ENCODE data around the gene SERPINE1. TPM values are rescaled to one million over a fixed set of nuclear protein-coding genes. Genes with fewer than 3 reads are reported as not detected.
"Not testable (repeated sequence)": the region's sequence is repeated elsewhere in the genome, so short reads cannot be mapped to it uniquely, and the experiment has no call there.

SERPINE1 gene
- polyA plus RNA-seq, 1 experiment: 356 TPM

DNA sequence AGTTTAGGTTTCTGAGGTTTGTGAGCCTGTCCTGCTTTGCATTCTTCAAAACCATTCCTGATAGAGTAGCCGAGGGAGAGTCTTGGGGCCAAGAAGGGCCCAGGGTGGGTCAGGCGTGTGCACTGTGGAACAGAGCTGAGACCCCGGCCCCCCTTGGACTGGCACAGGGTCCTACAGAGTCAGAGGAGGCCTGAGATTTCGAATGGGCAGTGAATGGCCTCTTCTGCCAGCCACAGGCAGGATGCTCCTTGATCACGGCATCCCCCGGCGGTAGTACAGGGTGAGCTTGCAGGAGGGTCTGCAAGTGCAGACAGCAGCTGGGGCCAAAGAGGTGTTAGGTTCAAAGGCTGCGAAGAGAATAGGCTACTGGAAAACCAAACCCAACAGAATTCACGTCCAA, 37.0 kb upstream of the SERPINE1 start:
- Histone ChIP-seq H3K9me3 (ENCODE audit: control insufficient read depth, insufficient read depth, low read length) (no peaks in the 10 kb centered on the region; the same call in 1 of the 2 replicates), H3K4me3 (ENCODE audit: low read depth, low read length) (no peak overlapping the region), H3K27ac (ENCODE audit: low read depth, low read length) (no peak overlapping the region), H3K27me3 (ENCODE audit: control insufficient read depth, insufficient read depth, low read length) (no peaks in the 10 kb centered on the region)
- TF ChIP-seq, protein P1, sequence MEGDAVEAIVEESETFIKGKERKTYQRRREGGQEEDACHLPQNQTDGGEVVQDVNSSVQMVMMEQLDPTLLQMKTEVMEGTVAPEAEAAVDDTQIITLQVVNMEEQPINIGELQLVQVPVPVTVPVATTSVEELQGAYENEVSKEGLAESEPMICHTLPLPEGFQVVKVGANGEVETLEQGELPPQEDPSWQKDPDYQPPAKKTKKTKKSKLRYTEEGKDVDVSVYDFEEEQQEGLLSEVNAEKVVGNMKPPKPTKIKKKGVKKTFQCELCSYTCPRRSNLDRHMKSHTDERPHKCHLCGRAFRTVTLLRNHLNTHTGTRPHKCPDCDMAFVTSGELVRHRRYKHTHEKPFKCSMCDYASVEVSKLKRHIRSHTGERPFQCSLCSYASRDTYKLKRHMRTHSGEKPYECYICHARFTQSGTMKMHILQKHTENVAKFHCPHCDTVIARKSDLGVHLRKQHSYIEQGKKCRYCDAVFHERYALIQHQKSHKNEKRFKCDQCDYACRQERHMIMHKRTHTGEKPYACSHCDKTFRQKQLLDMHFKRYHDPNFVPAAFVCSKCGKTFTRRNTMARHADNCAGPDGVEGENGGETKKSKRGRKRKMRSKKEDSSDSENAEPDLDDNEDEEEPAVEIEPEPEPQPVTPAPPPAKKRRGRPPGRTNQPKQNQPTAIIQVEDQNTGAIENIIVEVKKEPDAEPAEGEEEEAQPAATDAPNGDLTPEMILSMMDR (IDR thresholded peaks at IDR 0.05; ENCODE audit: low read depth, low read length): no peak
- DNase-seq (ENCODE audit: low read depth, low spot score): no peak
- ChIA-PET POLR2A (no interaction called here), CTCF (interaction anchor here (0.6 kb wide), 1 partner anchor 238 kb away, joined by 4 read pairs; the partner anchor contains the start of gene SLC12A9)

DNA sequence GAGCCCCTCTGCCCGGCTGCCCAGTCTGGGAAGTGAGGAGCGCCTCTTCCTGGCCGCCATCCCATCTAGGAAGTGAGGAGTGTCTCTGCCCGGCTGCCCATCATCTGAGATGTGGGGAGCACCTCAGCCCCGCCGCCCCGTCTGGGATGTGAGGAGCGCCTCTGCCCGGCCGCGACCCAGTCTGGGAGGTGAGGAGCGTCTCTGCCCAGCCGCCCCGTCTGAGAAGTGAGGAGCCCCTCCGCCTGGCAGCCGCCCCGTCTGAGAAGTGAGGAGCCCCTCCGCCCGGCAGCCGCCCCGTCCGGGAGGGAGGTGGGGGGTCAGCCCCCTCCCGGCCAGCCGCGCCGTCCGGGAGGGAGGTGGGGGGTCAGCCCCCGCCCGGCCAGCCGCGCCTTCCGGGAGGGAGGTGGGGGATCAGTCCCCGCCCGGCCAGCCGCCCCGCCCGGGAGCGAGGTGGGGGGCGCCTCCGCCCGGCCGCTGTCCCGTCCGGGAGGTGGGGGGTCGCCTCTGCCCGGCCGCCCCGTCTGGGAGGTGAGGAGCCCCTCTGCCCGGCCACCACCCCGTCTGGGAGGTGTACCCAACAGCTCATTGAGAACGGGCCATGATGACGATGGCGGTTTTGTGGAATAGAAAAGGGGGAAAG, 34.5 kb upstream of the SERPINE1 start:
- POLR2A ChIA-PET; DNase-seq (ENCODE audit: low read depth, low spot score); H3K9me3 ChIP-seq (ENCODE audit: control insufficient read depth, insufficient read depth, low read length); H3K4me3 ChIP-seq (ENCODE audit: low read depth, low read length); H3K27ac ChIP-seq (ENCODE audit: low read depth, low read length); CTCF ChIA-PET; H3K27me3 ChIP-seq (ENCODE audit: control insufficient read depth, insufficient read depth, low read length): not testable (repeated sequence)

DNA sequence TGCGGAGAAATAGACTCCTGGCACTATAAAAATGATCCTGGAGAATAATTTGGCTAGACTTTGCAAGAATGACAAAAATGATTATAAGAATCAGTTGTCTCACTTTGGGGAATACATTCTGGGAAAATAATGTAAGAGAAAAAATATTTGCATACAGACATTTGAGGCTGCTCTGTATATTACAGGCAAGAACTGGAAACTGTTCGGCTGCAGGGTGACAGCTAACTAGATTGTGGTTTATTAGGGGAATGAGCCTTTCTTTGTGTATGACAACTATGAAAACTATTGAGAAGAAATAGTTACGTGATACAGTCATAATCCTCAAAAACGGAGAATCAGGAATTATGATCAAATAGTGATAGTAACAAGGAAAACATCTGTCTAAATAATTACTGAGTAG, 33.0 kb upstream of the SERPINE1 start:
- H3K27ac ChIP-seq (ENCODE audit: low read depth, low read length): peak overlapping the region; percentile 49
- TF ChIP-seq, protein P1 (IDR thresholded peaks at IDR 0.05; ENCODE audit: low read depth, low read length): no peak
- DNase-seq (ENCODE audit: low read depth, low spot score): peak; percentile 53
- H3K9me3 ChIP-seq (ENCODE audit: control insufficient read depth, insufficient read depth, low read length): no peaks in the 10 kb centered on the region; the same call in 1 of the 2 replicates
- no peaks in the 10 kb centered on the region for H3K27me3 ChIP-seq (ENCODE audit: control insufficient read depth, insufficient read depth, low read length)
- POLR2A ChIA-PET: no interaction called here
- CTCF ChIA-PET: no interaction called here
- no peak overlapping the region for H3K4me3 ChIP-seq (ENCODE audit: low read depth, low read length)

DNA sequence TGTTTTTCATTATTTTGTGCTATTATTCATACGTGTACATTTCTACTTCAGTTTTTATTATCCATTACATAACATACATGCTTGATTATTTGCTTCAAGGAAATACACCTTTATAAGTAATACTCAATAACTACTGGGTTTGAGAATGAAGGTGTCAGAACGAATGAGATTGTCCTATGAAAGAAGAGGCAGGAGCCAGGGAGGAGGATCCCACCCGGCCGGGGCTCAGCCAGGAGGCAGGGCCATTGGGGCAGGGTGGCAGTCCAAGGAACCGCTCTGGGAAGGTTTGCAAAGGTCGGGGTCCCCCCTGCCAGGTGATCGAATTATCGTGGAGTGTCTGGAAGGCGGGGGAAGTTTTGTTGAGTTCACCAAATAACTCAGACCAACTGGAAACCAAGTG, 32.5 kb upstream of the SERPINE1 start:
- no peaks in the 10 kb centered on the region; the same call in 1 of the 2 replicates for H3K9me3 ChIP-seq (ENCODE audit: control insufficient read depth, insufficient read depth, low read length)
- H3K27ac ChIP-seq (ENCODE audit: low read depth, low read length): peak overlapping the region; percentile 90
- TF ChIP-seq, protein P1 (IDR thresholded peaks at IDR 0.05; ENCODE audit: low read depth, low read length): no peak
- no peak for DNase-seq (ENCODE audit: low read depth, low spot score)
- POLR2A ChIA-PET: interaction anchor here (0.7 to 1.5 kb wide), 5 partner anchors 23 to 389 kb away, joined by 3 to 6 read pairs (median 5); partner anchors contain the start of genes SERPINE1 and UFSP1
- CTCF ChIA-PET: interaction anchor here (0.6 to 3.0 kb wide), 11 partner anchors 17 to 254 kb away, joined by 3 to 20 read pairs (median 4); partner anchors contain the start of gene SERPINE1
- no peaks in the 10 kb centered on the region for H3K27me3 ChIP-seq (ENCODE audit: control insufficient read depth, insufficient read depth, low read length)
- H3K4me3 ChIP-seq (ENCODE audit: low read depth, low read length): no peak overlapping the region

DNA sequence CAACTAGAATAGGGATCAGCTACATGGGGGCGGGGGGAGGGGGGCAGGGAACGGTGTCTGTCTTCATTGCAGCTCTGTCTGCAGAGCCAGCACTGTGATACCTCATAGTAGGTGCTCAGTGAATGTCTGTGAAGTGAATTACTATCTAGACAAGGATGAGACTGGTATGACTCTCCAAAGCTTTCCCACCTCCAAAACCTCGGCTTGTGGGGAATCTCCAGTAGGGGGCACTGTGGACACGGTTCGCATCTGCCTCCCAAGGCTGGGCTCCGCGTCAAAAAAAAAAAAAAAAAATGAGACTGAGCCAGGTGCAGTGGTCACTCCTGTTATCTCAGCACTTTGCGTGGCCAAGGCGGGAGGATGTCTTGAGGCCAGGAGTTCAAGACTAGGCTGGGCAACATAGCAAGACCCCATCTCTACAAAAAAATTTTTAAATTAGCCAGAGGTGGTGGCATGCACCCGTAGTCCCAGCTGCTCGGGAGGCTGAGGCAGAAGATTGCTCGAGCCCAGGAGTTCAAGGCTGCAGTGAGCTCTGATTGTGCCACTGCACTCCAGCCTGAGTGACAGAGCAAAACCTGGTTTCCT, 32.0 kb upstream of the SERPINE1 start:
- peak; percentile 29 for DNase-seq (ENCODE audit: low read depth, low spot score)
- ChIA-PET CTCF (interaction anchor here (0.6 to 3.0 kb wide), 13 partner anchors 16 to 253 kb away, joined by 3 to 20 read pairs (median 4); partner anchors contain the start of gene SERPINE1), POLR2A (interaction anchor here (0.7 to 1.5 kb wide), 5 partner anchors 23 to 389 kb away, joined by 3 to 6 read pairs (median 5); partner anchors contain the start of genes SERPINE1 and UFSP1)
- no peaks in the 10 kb centered on the region; the same call in 1 of the 2 replicates for H3K9me3 ChIP-seq (ENCODE audit: control insufficient read depth, insufficient read depth, low read length)
- TF ChIP-seq, protein P1 (IDR thresholded peaks at IDR 0.05; ENCODE audit: low read depth, low read length): peak; percentile 76
- H3K4me3 ChIP-seq (ENCODE audit: low read depth, low read length): no peak overlapping the region
- H3K27ac ChIP-seq (ENCODE audit: low read depth, low read length): peak overlapping the region; percentile 90
- no peaks in the 10 kb centered on the region for H3K27me3 ChIP-seq (ENCODE audit: control insufficient read depth, insufficient read depth, low read length)

Data from AG04450 (cell line).